Spleen (tissue), 7 donors: ENCODE measurements around the gene LRP2BP.

Source experiments
- CTCF ChIP-seq, 11 experiments: fragments of 200-600 bp in 7 of 11; fragments of 450-650 bp in 4 of 11; sonication (generic) in 4 of 11; IDR thresholded peaks in 8 of 11; conservative IDR thresholded peaks in 3 of 11; 1 replicate in 7 of 11; 2 replicates in 4 of 11; pipeline versions ENCODE4 v1.4.0 to v1.8.0; 2016 to 2021; ENCODE audit warnings: antibody characterized with exemption in 11 of 11, inconsistent platforms in 4 of 11, mild to moderate bottlenecking in 1 of 11
- POLR2AphosphoS5 ChIP-seq, 3 donors: sonication (generic); formaldehyde crosslinking; IDR thresholded peaks; one replicate each; pipeline ENCODE4 v1.5.1; 2017; ENCODE audit warnings: antibody characterized with exemption in 3 of 3
- donor health status: DM: no; HTN: no; CAD: no; lungs with moderate emphysema.
- donor health status: DM: no; HTN: no; CAD: no.
- donor health status: DM: no; HTN: no; CAD: no.

GRCh38 chr4:185357733-185358440 is 37.8 kb downstream of the LRP2BP start:
- TF ChIP-seq CTCF (IDR thresholded peaks at IDR 0.05 in 8 of 11, conservative IDR thresholded peaks at IDR 0.05 in 3 of 11) (no peak), POLR2AphosphoS5 (IDR thresholded peaks at IDR 0.05) (no peak)
